HepG2 (cell line): ENCODE measurements around the gene RPS6KC1. TPM values are rescaled to one million over a fixed set of nuclear protein-coding genes. Genes with fewer than 3 reads are reported as not detected.

Experiments
- CEBPB ChIP-seq: IDR thresholded peaks from 2 replicates; pipeline ENCODE4 v1.6.1; 2011; ENCODE audit warnings: low read depth, low read length, improper control_type of control experiment, borderline replicate concordance
- GABPB1 ChIP-seq: IDR thresholded peaks from 2 replicates; pipeline ENCODE4 v1.6.1; 2016; ENCODE audit warnings: mild to moderate bottlenecking, missing genetic modification reagents, moderate library complexity, missing compliant biosample characterization
- GATA4 ChIP-seq: sonication (generic); IDR thresholded peaks from 2 replicates; pipeline ENCODE4 v1.6.1; 2016; ENCODE audit warnings: antibody characterized with exemption, low read depth, borderline replicate concordance
- LRRFIP1 ChIP-seq: sonication (generic); formaldehyde crosslinking; conservative IDR thresholded peaks from 2 replicates; pipeline ENCODE4 v1.4.0; 2020; ENCODE audit warnings: missing genetic modification reagents
- MAF1 ChIP-seq: sonication (generic); formaldehyde crosslinking; IDR thresholded peaks from 2 replicates; pipeline ENCODE4 v1.5.0; 2020; ENCODE audit warnings: missing genetic modification reagents, borderline replicate concordance
- MBD4 ChIP-seq: IDR thresholded peaks from 2 replicates; pipeline ENCODE4 v1.6.1; 2012; ENCODE audit warnings: low read length, inconsistent platforms, borderline replicate concordance
- SMC3 ChIP-seq: IDR thresholded peaks from 2 replicates; pipeline ENCODE4 v1.6.1; 2011; ENCODE audit warnings: low read length, improper control_type of control experiment
- THRA ChIP-seq: sonication (generic); formaldehyde crosslinking; IDR thresholded peaks from 2 replicates; pipeline ENCODE4 v1.4.0; 2020; ENCODE audit warnings: missing genetic modification reagents, borderline replicate concordance
- ZFAT ChIP-seq: sonication (generic); formaldehyde crosslinking; conservative IDR thresholded peaks from 2 replicates; pipeline ENCODE4 v1.8.1; 2023; ENCODE audit warnings: missing genetic modification reagents, inconsistent platforms
- ZHX1 ChIP-seq: sonication (generic); formaldehyde crosslinking; IDR thresholded peaks from 2 replicates; pipeline ENCODE4 v1.8.1; 2022; ENCODE audit warnings: low read depth, mild to moderate bottlenecking, missing genetic modification reagents
- ZMYM4 ChIP-seq: sonication (generic); formaldehyde crosslinking; IDR thresholded peaks from 2 replicates; pipeline ENCODE4 v1.8.1; 2023; ENCODE audit warnings: mild to moderate bottlenecking, missing genetic modification reagents
- ZNF101 ChIP-seq: sonication (generic); formaldehyde crosslinking; IDR thresholded peaks from 2 replicates; pipeline ENCODE4 v1.4.0; 2020; ENCODE audit warnings: mild to moderate bottlenecking, low read depth, missing genetic modification reagents, borderline replicate concordance
- ZNF180 ChIP-seq: sonication (generic); formaldehyde crosslinking; IDR thresholded peaks from 2 replicates; pipeline ENCODE4 v1.4.0; 2020; ENCODE audit warnings: low read depth, missing genetic modification reagents, borderline replicate concordance
- ZNF570 ChIP-seq: sonication (generic); formaldehyde crosslinking; IDR thresholded peaks from 2 replicates; pipeline ENCODE4 v1.4.0; 2020; ENCODE audit warnings: mild to moderate bottlenecking, missing genetic modification reagents, borderline replicate concordance
- ZNF609 ChIP-seq: sonication (generic); formaldehyde crosslinking; IDR thresholded peaks from 2 replicates; pipeline ENCODE4 v1.4.0; 2020; ENCODE audit warnings: mild to moderate bottlenecking, missing genetic modification reagents, borderline replicate concordance
- ZNF672 ChIP-seq: sonication (generic); formaldehyde crosslinking; IDR thresholded peaks from 2 replicates; pipeline ENCODE4 v1.8.1; 2022; ENCODE audit warnings: missing genetic modification reagents
- ZNF724P ChIP-seq: sonication (generic); formaldehyde crosslinking; IDR thresholded peaks from 2 replicates; pipeline ENCODE4 v1.8.0; 2022; ENCODE audit warnings: missing genetic modification reagents, borderline replicate concordance
- polyA plus RNA-seq, 8 experiments: library from polyadenylated mRNA; depleted of rRNA in 3 of 8; stranded (reverse) in 7 of 8; unstranded in 1 of 8; fragments of >200 nt; fragmentation: Illumina TruSeq in 4 of 8; extraction: Trizol in 4 of 8; gene quantifications; 2 replicates each; pipeline versions ENCODE4 v1.2.1 to v1.2.3, GENCODE V29; 2011 to 2016; ENCODE audit warnings: low read depth in 4 of 8, missing spikeins in 1 of 8, mixed read lengths in 1 of 8; ENCODE audit not compliant: insufficient read depth in 1 of 8
- total RNA-seq, 5 experiments: library from RNA; depleted of rRNA; stranded (reverse); fragments of >200 nt; fragmentation: Illumina TruSeq; extraction: Trizol; gene quantifications; 2 replicates each; pipeline ENCODE4 v1.2.3, GENCODE V29; 2016; ENCODE audit warnings: low read depth in 1 of 5

Gene RPS6KC1
- total and polyA plus RNA-seq, 2 of the 13 experiments (the other 11 are each of a cell fraction or from before 2014, with no cell fraction given): 11.0 to 25.2 TPM

GRCh38 chr1:213051127-213051880 lies at the start of gene RPS6KC1 (continued):
- TF ChIP-seq ZNF180 (CRISPR knock-in tag) (no peak), THRA (CRISPR knock-in tag) (0 out of 2 replicates have a peak, but pooled peaks have one; percentile 32), LRRFIP1 (no peak), SMC3 (no peak), CEBPB (no peak), ZFAT (no peak), MBD4 (no peak), ZNF609 (CRISPR knock-in tag) (no peak), MAF1 (CRISPR knock-in tag) (no peak), GABPB1 (CRISPR knock-in tag) (peak; percentile 100), ZNF101 (CRISPR knock-in tag) (no peak), ZNF570 (CRISPR knock-in tag) (no peak), ZHX1 (CRISPR knock-in tag) (no peak; the same call in 1 of the 2 replicates), ZMYM4 (CRISPR knock-in tag) (peak; percentile 75; the same call in 1 of the 2 replicates), ZNF672 (no peak), GATA4 (no peak), ZNF724P (CRISPR knock-in tag) (no peak)
